Measurements from ENCODE around the gene DOK3.

GRCh38 chr5:177472460-177473442 is 36.9 kb downstream of the DOK3 start:
- TF ChIP-seq POLR2A (IDR thresholded peaks at IDR 0.05; ENCODE audit: low read length), result no peak
- no peak for TF ChIP-seq GATA1 (IDR thresholded peaks at IDR 0.05; ENCODE audit: low read depth, low read length)

All from erythroblast (primary cell).